Fibroblast of pulmonary artery (primary cell): ENCODE results near the gene ANKRD33B.
A peak's percentile ranks its signal among the peaks of the same experiment; 100 is the strongest.

Experiments used
- DNase-seq: peaks from one replicate; pipeline ENCODE4 v3.0.0-alpha.2; 2010; ENCODE audit warnings: low read depth
- H3K4me3 ChIP-seq: replicated peaks from 2 replicates; pipeline ENCODE4 v1.5.1; 2011; ENCODE audit warnings: low read depth, mild to moderate bottlenecking, control low read depth, low read length, moderate library complexity
- CTCF ChIP-seq: IDR thresholded peaks from 2 replicates; pipeline ENCODE4 v1.5.1; 2011; ENCODE audit warnings: mild to moderate bottlenecking, control low read depth, low read length, inconsistent platforms; ENCODE audit errors: missing control alignments

The ANKRD33B gene

GRCh38 chr5:10671041-10672008, 107.5 kb downstream of the ANKRD33B start:
- TF ChIP-seq CTCF, result no peak
- DNase-seq, result peak; percentile 32
- no peak overlapping the region for H3K4me3 ChIP-seq

- no peak overlapping the region for H3K4me3 ChIP-seq
- no peak for DNase-seq
- no peak for TF ChIP-seq CTCF
Observed at GRCh38 chr5:10672146-10673016, 108.5 kb downstream of the ANKRD33B start.

- H3K4me3 ChIP-seq, result no peak overlapping the region
- no peak for TF ChIP-seq CTCF
- DNase-seq, result no peak
Observed at GRCh38 chr5:10673017-10673389, 109.1 kb downstream of the ANKRD33B start.

GRCh38 chr5:10673407-10673806, 109.5 kb downstream of the ANKRD33B start:
- no peak for DNase-seq

GRCh38 chr5:10674096-10674495, 110.2 kb downstream of the ANKRD33B start:
- no peak overlapping the region for H3K4me3 ChIP-seq
- DNase-seq, result no peak

More at GRCh38 chr5:10673407-10673806, 109.5 kb downstream of the ANKRD33B start:
- no peak overlapping the region for H3K4me3 ChIP-seq
- no peak for TF ChIP-seq CTCF

GRCh38 chr5:10674582-10674981, 110.7 kb downstream of the ANKRD33B start:
- DNase-seq, result no peak
- TF ChIP-seq CTCF, result no peak
- no peak overlapping the region for H3K4me3 ChIP-seq

More at GRCh38 chr5:10674096-10674495, 110.2 kb downstream of the ANKRD33B start:
- no peak for TF ChIP-seq CTCF
